Natural killer cell treated with Interleukin-12 subunit alpha and Interleukin-12 subunit beta and Interleukin-15 and Interleukin-18, amount 100 ng/mL, for 72 hours (primary cell): Measurements from ENCODE around the gene NEB. TPM values are rescaled to one million over a fixed set of nuclear protein-coding genes. Genes with fewer than 3 reads are reported as not detected.

Source experiments
- ATAC-seq, 2 donors: fragments of 150-1000 bp; cut with Tn5 transposase in 1 of 2; sonication (Bioruptor Pico), chemical (Tn5 transposase) in 1 of 2; 2 replicates each; pipeline ENCODE4 v1.10.0; 2021
- DNase-seq: peaks from one replicate; pipeline ENCODE4 v3.0.0; 2022; ENCODE audit warnings: low spot score
- H3K27ac Mint-ChIP-seq, 2 donors: 1 replicate in 1 of 2; 2 replicates in 1 of 2; pipeline ENCODE4 v1.8.0; 2022; ENCODE audit warnings: mixed read lengths in 2 of 2, mild to moderate bottlenecking in 1 of 2, moderate library complexity in 1 of 2
- H3K27me3 Mint-ChIP-seq, 2 donors: 1 replicate in 1 of 2; 2 replicates in 1 of 2; pipeline ENCODE4 v1.8.0; 2022; ENCODE audit warnings: mixed read lengths in 2 of 2
- H3K36me3 Mint-ChIP-seq: one replicate; pipeline ENCODE4 v1.8.0; 2022; ENCODE audit warnings: mixed read lengths
- H3K4me1 Mint-ChIP-seq, 2 donors: 1 replicate in 1 of 2; 2 replicates in 1 of 2; pipeline ENCODE4 v1.8.0; 2022; ENCODE audit warnings: low read depth in 2 of 2, mixed read lengths in 2 of 2, mild to moderate bottlenecking in 1 of 2
- H3K4me3 Mint-ChIP-seq: one replicate; pipeline ENCODE4 v1.8.0; 2022; ENCODE audit warnings: mixed read lengths
- H3K9me3 Mint-ChIP-seq: 2 replicates; pipeline ENCODE4 v1.8.0; 2022; ENCODE audit warnings: mixed read lengths
- total RNA-seq, 2 donors: library from RNA; stranded (reverse); gene quantifications; one replicate each; pipeline ENCODE4 v1.2.3, GENCODE V29; 2022

NEB gene
- total RNA-seq, 2 donors from 2014 or later: 0.31 to 2.3 TPM

DNA sequence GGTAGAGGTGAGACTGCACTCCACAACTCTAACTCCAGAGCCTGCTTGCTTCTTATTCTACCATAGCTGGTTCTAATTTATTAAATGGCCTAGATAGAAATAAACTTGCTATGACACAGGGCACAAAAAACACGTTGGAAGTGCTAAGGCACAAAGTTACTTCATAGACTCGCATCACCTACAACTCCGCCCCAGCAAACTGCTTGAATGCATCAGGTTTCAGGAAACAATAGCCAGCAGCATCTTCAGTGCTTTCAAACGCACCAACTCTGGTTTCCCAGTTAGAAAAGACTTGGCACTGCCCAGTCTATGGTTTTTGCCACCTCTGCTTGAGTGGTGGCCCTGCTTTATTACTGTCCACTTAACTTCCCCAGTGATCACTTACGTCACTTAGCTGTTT lies 182.0 kb downstream of the NEB start:
- H3K9me3 Mint-ChIP-seq: no peaks in the 10 kb centered on the region
- H3K4me3 Mint-ChIP-seq: no peak overlapping the region
- H3K27ac Mint-ChIP-seq: no peak overlapping the region
- H3K36me3 Mint-ChIP-seq: peaks cover 8% of the 10 kb centered on the region
- peaks cover 5 to 8% of the 10 kb centered on the region in 2 donors for H3K27me3 Mint-ChIP-seq
- ATAC-seq: no peak
- DNase-seq: no peak
- no peaks in the 10 kb centered on the region for H3K4me1 Mint-ChIP-seq

DNA sequence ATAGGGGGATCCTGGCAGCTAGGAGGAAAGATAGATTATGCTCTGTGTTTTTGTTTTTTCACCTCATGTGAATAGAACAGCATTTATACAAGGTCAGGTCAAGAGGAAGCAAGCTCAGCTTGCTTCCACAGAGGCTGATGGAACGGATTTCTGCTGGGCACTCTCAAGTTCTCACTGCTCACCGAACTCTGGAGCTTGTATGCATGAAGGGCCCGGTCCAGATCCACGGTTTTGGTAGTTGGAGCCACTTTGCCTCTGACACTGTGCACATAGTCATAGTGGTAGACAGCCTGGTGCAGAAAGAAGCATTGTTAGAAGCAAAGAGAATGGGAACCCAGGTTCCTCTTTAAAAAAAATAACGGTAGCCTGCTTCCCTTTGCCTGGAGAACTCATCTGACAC lies 182.7 kb downstream of the NEB start:
- Mint-ChIP-seq H3K9me3 (no peaks in the 10 kb centered on the region), H3K27ac (no peak overlapping the region), H3K4me3 (no peak overlapping the region), H3K36me3 (peaks cover 11% of the 10 kb centered on the region), H3K4me1 (no peaks in the 10 kb centered on the region), H3K27me3 (peaks cover 3 to 4% of the 10 kb centered on the region in 2 donors)
- DNase-seq (no peak), ATAC-seq (no peak)

DNA sequence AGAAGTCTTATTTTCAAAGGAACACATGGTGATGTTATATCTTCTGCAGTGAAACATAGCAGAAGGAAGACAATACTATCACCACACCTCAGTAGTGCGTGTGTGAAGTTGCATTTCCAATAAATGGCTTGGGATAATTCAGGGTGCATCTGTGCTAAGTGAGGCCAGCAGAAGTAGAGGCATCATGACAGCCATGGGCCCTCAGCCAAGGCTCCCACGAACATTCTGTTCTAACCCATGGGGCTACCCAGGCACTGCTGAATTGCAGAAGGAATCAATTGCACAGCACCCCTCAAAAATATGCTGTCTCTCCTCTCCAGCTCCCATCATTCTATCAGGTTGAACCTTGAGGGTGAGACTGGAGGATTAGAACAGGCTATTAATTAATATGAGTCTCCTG lies 185.1 kb downstream of the NEB start:
- Mint-ChIP-seq H3K36me3 (peaks cover 11% of the 10 kb centered on the region), H3K9me3 (no peaks in the 10 kb centered on the region), H3K27ac (no peak overlapping the region), H3K27me3 (no peaks in the 10 kb centered on the region), H3K4me1 (no peaks in the 10 kb centered on the region), H3K4me3 (no peak overlapping the region)
- no peak for DNase-seq
- no peak for ATAC-seq

DNA sequence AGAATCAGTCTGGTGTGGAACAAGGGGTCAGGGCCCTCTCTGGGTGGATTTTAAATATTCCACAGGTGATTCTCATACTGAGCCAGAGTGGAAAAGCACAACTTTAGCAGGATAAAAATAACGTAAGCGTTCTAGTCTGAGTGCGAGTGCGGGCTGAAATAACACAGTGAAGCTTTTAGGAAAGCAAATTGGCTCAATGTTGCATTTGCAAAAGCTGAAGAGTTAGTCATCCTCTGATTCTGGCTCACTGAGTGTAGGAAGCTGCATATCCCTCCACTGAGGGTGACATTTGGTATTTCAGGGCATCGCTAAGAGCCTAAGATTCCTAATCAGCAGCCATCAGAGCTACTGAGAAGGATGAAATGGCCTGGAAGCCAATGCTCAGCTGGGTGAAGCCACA lies 189.8 kb downstream of the NEB start:
- Mint-ChIP-seq H3K9me3 (no peaks in the 10 kb centered on the region), H3K27ac (no peak overlapping the region), H3K4me1 (no peaks in the 10 kb centered on the region)

DNA sequence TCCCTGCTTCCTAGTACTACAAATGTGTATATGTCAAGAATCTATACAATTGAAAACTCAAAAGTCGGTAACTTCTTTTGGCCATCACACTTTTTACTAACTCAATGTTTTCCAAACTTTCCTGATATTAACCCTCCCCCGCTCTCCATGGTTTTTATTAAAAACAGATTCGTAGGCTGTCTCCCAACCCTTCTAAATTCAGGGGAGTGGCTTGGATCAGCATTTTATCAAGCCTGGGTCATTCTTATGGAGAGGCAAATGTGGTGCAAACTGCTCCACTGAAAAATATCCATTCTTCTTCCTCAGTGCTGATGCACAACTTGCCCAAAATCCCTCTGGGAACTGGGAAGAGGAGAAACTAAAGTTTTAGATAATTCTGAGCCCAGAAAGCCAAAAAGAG lies 190.4 kb downstream of the NEB start:
- no peaks in the 10 kb centered on the region for H3K9me3 Mint-ChIP-seq
- H3K36me3 Mint-ChIP-seq: peaks cover 6% of the 10 kb centered on the region
- DNase-seq (no peak), ATAC-seq (no peak)
- no peak overlapping the region for H3K27ac Mint-ChIP-seq
- no peaks in the 10 kb centered on the region for H3K27me3 Mint-ChIP-seq
- no peak overlapping the region for H3K4me3 Mint-ChIP-seq
- no peaks in the 10 kb centered on the region for H3K4me1 Mint-ChIP-seq

More for the DNA sequence above, 189.8 kb downstream of the NEB start:
- ATAC-seq (no peak), DNase-seq (no peak)
- Mint-ChIP-seq H3K36me3 (peaks cover 6% of the 10 kb centered on the region), H3K4me3 (no peak overlapping the region), H3K27me3 (no peaks in the 10 kb centered on the region)

DNA sequence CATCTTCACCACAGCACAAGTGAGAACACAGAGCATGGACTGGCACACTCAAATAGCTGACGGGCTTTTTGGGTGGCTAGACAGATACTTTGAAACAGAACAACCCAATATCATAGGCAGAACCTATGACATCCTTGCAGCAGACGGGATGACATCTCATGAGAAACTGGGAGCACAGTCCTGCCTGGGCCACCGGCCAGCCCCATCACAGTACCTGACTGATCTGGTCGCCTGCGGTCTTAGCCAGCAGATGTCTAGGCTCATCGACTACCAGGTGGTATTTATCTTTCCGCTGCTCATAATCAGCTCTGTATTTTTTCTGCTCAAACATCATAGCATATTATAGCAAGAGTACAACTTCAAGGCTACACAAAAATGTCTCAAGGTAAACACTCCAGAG lies 200.3 kb downstream of the NEB start:
- DNase-seq: no peak
- H3K36me3 Mint-ChIP-seq: no peaks in the 10 kb centered on the region
- ATAC-seq: no peak
- H3K9me3 Mint-ChIP-seq: no peaks in the 10 kb centered on the region
- H3K27ac Mint-ChIP-seq: no peak overlapping the region
- H3K4me1 Mint-ChIP-seq: no peaks in the 10 kb centered on the region
- no peaks in the 10 kb centered on the region for H3K27me3 Mint-ChIP-seq
- H3K4me3 Mint-ChIP-seq: no peak overlapping the region

DNA sequence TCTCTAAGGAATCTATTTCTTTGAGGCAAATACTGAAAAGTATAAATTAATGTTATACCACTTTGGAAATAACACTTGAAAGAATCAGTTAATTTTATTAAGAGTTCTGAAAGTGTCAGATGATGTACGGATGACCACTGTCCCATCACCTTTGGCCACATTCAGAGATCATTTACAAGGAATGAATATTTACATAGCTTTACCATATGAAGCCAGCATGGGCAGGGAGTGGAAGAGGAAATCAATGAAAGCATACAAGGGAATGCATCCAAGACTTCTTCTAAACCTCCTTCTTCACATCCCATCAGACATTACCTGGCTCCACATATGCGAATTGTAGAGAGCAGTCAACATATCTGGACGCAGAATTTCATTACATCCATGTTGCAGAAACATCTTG lies 201.1 kb downstream of the NEB start:
- no peak for ATAC-seq

DNA sequence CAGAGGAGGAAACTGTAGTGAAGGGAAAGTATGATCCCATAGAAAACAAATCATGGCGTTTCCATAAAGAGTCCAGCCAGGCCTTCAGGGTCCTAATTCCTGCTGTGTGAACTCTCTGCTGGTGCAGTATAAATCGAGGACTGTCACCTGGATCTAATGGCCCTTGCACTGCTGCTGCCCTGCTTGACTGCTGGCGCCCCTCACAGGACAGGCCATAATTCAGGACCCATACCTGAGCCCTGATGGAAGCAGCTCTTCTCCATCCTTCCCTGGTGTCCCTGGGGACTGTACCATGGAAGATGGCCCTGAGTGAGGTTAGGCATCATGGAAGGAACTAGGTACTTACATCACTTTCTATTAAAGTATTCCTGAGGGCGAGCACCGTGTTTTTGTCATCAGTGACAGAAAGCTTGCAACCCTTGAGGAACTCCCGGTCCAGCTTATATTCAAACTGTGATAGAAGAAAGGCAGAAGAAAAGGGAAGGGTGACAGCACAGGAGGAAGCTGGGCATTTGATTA lies 207.6 kb downstream of the NEB start:
- Mint-ChIP-seq H3K36me3 (no peaks in the 10 kb centered on the region), H3K27ac (no peak overlapping the region), H3K27me3 (no peaks in the 10 kb centered on the region), H3K9me3 (no peaks in the 10 kb centered on the region), H3K4me3 (no peak overlapping the region), H3K4me1 (no peaks in the 10 kb centered on the region)
- ATAC-seq (peak in 1 of 2 donors; percentile 40), DNase-seq (no peak)

More for the DNA sequence above, 201.1 kb downstream of the NEB start:
- Mint-ChIP-seq H3K9me3 (no peaks in the 10 kb centered on the region), H3K4me3 (no peak overlapping the region), H3K4me1 (no peaks in the 10 kb centered on the region), H3K27me3 (no peaks in the 10 kb centered on the region), H3K27ac (no peak overlapping the region), H3K36me3 (no peaks in the 10 kb centered on the region)
- DNase-seq: no peak

DNA sequence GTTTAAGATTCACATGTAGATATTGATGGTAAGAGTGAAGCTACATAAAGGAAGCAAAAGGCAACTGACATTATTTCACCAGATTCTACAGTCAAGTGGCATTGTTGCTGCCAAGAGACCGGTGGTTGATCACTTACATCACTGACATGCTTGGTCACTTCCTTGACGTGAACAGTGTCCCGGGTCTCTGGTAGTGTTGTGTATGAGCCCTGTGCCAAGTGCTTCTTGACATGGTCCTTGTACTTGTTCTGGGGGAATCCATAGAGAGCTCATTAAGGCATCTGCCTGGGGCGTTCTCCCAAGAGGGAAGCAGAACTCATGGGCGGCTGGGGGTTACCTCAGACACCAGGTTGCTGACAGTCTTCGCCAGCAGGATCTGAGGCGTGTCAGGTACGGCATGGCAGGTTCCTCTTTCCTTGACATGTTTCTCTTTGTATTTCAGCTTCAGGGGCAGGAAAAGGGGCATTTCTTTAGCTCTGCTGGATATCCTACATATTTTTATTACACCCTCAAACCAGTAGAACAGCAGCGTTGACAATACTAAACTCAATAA lies 208.4 kb downstream of the NEB start:
- no peaks in the 10 kb centered on the region for H3K4me1 Mint-ChIP-seq
- H3K27ac Mint-ChIP-seq: no peak overlapping the region
- no peak for DNase-seq
- no peak overlapping the region for H3K4me3 Mint-ChIP-seq
- H3K9me3 Mint-ChIP-seq: no peaks in the 10 kb centered on the region
- ATAC-seq: peak in 1 of 2 donors; percentile 20
- no peaks in the 10 kb centered on the region for H3K27me3 Mint-ChIP-seq
- H3K36me3 Mint-ChIP-seq: no peaks in the 10 kb centered on the region

DNA sequence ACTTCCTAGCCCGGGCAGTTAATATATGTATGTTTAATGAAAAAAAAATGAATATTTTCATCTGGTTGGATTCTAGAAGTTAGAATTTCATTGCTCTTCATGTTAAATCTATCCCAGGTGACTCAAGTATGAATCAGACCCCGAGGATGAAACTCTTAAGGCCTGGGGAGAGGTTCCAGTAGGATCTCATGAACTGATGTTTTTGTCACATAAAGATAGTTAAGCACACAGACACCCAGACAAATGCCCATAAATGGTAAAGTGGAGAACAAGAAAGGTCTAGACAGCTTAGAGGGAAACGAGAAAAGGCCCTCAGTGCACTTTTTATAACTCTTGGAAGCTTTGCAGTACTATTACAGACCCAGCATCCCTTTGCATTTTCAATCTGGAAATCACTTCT lies 210.4 kb downstream of the NEB start:
- no peak overlapping the region for H3K4me3 Mint-ChIP-seq
- H3K4me1 Mint-ChIP-seq: no peaks in the 10 kb centered on the region
- H3K27ac Mint-ChIP-seq: no peak overlapping the region
- no peaks in the 10 kb centered on the region for H3K36me3 Mint-ChIP-seq
- H3K9me3 Mint-ChIP-seq: no peaks in the 10 kb centered on the region
- no peak for DNase-seq
- ATAC-seq: no peak
- no peaks in the 10 kb centered on the region for H3K27me3 Mint-ChIP-seq

DNA sequence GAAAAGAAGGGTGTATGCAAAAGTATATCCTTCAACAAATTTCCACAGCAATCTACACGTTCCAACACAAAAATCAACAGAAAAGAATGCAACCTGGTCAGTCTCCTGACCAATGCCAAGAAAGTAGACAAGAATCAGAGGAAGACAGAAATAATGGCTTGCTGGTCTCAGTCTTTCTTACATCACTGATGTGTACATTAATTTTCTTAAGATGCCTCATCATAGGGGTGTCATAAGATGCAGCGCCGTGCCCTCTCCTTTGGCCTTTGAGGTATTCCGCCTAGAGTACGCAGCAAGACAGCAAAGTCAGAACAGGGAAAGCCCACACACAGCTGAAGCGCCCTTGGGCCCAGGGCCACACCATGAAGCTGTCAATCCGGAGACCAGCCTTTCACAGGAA lies 211.7 kb downstream of the NEB start:
- Mint-ChIP-seq H3K27ac (no peak overlapping the region), H3K9me3 (no peaks in the 10 kb centered on the region), H3K36me3 (no peaks in the 10 kb centered on the region), H3K4me3 (no peak overlapping the region), H3K4me1 (no peaks in the 10 kb centered on the region), H3K27me3 (no peaks in the 10 kb centered on the region)
- DNase-seq (no peak), ATAC-seq (no peak)

DNA sequence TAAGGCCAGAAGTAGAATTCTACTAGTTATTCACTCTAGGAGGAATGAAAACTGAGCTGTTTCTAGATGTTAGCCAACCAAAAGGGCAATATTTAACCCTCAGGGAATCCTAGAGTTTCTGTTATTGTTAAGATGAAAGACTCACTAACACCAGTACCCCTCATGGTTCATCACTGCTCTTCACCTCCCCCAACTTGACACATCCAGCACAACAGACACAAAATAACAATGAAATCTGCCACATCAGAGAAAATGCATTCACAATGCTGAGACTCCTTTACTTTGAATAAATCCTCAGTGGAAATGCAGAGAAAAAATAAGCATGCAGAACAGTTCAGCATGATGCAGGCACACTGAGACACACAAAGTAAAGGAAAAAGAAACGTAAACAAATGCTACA lies 213.3 kb downstream of the NEB start:
- Mint-ChIP-seq H3K36me3 (no peaks in the 10 kb centered on the region), H3K9me3 (no peaks in the 10 kb centered on the region), H3K4me3 (no peak overlapping the region), H3K27ac (no peak overlapping the region), H3K27me3 (no peaks in the 10 kb centered on the region), H3K4me1 (no peaks in the 10 kb centered on the region)
- ATAC-seq (no peak), DNase-seq (no peak)

DNA sequence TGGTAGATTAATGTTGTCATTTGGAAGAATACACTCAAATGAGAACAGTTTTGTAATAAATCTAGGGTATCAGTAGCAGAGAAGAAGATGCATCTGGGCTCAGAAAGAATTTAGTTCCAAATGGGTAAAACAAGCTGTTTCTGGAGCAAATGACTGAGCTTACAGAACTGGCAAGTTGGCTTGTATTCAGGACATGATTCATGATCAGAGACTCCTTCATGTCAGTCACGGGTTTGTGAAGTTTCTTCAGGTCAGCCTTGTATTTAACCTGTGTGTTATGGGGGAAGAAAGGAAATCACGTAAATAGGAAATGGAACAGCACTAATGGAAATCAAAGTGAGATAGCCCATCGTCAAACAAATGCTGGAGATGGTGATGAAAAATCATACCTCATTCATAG lies 215.5 kb downstream of the NEB start:
- no peaks in the 10 kb centered on the region for H3K27me3 Mint-ChIP-seq
- H3K9me3 Mint-ChIP-seq: no peaks in the 10 kb centered on the region
- no peaks in the 10 kb centered on the region for H3K36me3 Mint-ChIP-seq
- H3K4me3 Mint-ChIP-seq: no peak overlapping the region
- no peak for ATAC-seq
- H3K4me1 Mint-ChIP-seq: no peaks in the 10 kb centered on the region
- no peak overlapping the region for H3K27ac Mint-ChIP-seq
- no peak for DNase-seq

DNA sequence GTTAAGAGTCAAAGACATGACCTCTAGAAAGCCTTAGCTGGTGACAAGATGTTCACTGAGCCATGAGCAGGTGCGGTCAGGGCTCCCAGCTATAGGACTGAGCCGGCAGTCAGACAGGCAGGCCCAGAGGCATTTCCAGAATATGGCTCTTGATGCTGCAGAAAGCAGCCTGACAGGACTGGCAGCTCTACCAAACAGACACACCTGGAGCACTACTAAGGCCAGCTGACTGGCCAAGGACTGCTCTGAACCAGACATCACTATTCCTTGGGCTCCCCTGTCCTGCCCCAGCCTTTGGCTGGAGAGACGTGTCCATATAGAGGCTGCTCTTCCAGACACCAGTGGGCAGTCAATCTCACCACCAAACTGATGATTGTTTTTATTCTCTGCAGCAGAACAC lies 225.8 kb downstream of the NEB start:
- Mint-ChIP-seq H3K27me3 (no peaks in the 10 kb centered on the region), H3K9me3 (no peaks in the 10 kb centered on the region), H3K4me3 (no peak overlapping the region), H3K27ac (no peak overlapping the region), H3K4me1 (no peaks in the 10 kb centered on the region), H3K36me3 (no peaks in the 10 kb centered on the region)
- ATAC-seq: peak in 1 of 2 donors; percentile 20
- DNase-seq: no peak

DNA sequence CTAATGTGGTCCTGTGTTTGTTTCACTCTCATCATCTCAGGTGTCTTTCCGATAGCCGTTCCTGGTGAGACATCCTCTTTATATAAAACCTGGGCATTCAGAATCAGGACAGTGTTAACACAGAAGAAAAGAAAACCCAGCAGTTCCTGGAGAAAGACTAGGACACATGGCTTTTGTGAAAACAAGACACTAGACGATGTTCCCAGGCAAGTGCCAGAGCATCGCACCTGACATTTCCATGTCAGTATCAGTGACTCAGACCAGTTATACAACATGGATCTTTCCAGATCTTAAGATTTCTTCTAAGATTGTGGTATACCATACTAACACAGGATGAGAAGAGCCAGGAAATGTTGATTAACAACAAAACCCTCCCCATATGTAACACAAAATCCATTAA lies 228.1 kb downstream of the NEB start:
- Mint-ChIP-seq H3K4me1 (no peaks in the 10 kb centered on the region), H3K27me3 (no peaks in the 10 kb centered on the region), H3K27ac (no peak overlapping the region), H3K9me3 (no peaks in the 10 kb centered on the region), H3K4me3 (no peak overlapping the region), H3K36me3 (no peaks in the 10 kb centered on the region)
- no peak for ATAC-seq
- DNase-seq: no peak
